Measurements from ENCODE around the gene CD151.

DNA sequence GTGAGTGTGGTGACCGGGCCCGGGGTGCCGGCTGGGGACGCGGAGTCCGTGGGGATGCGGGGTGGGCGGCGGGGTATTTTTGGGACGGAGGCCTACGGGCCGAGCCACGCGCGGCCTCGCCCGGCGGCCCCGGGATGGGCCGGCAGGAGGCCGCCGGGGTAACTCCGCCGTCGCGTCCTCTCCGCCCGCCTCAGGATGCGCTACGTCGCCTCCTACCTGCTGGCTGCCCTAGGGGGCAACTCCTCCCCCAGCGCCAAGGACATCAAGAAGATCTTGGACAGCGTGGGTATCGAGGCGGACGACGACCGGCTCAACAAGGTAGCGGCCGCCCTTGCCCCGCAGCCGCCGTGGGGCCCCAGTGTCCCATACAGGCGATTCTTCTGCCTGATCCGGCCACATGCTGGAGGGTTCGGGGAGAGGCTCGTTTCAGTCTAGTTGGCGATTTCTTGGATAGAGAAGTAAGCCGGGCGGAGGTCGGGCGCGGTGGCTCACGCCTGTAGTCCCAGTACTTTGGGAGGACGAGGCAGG is 22.6 kb upstream of the CD151 start:
- TF ChIP-seq, protein P1, sequence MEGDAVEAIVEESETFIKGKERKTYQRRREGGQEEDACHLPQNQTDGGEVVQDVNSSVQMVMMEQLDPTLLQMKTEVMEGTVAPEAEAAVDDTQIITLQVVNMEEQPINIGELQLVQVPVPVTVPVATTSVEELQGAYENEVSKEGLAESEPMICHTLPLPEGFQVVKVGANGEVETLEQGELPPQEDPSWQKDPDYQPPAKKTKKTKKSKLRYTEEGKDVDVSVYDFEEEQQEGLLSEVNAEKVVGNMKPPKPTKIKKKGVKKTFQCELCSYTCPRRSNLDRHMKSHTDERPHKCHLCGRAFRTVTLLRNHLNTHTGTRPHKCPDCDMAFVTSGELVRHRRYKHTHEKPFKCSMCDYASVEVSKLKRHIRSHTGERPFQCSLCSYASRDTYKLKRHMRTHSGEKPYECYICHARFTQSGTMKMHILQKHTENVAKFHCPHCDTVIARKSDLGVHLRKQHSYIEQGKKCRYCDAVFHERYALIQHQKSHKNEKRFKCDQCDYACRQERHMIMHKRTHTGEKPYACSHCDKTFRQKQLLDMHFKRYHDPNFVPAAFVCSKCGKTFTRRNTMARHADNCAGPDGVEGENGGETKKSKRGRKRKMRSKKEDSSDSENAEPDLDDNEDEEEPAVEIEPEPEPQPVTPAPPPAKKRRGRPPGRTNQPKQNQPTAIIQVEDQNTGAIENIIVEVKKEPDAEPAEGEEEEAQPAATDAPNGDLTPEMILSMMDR (conservative IDR thresholded peaks at IDR 0.05; ENCODE audit: low read depth in 2 of 2): no peak
- TF ChIP-seq ZNF114 (CRISPR knock-in tag; IDR thresholded peaks at IDR 0.05) (no peak), EZH2 (IDR thresholded peaks at IDR 0.05; ENCODE audit: low read depth, unreplicated experiment) (no peak), ZNF331 (CRISPR knock-in tag; IDR thresholded peaks at IDR 0.05; ENCODE audit: low read depth) (no peak)
